HUES64 (cell line): ENCODE data around the gene SP5.
"Not testable (repeated sequence)": the region's sequence is repeated elsewhere in the genome, so short reads cannot be mapped to it uniquely, and the experiment has no call there.

Experiments
- H3K27ac ChIP-seq: 2 replicates; pipeline ENCODE4 v1.7.0; 2013; ENCODE audit warnings: low read depth, low read length, inconsistent platforms
- H3K27me3 ChIP-seq: 2 replicates; pipeline ENCODE4 v1.6.1; 2013; ENCODE audit warnings: mild to moderate bottlenecking, low read length; ENCODE audit not compliant: insufficient read depth
- H3K36me3 ChIP-seq: 2 replicates; pipeline ENCODE4 v1.6.1; 2013; ENCODE audit warnings: mild to moderate bottlenecking, low read length; ENCODE audit not compliant: insufficient read depth
- H3K4me1 ChIP-seq: 2 replicates; pipeline ENCODE4 v1.6.1; 2013; ENCODE audit warnings: mild to moderate bottlenecking, low read length, moderate library complexity; ENCODE audit not compliant: insufficient read depth
- H3K4me3 ChIP-seq: 2 replicates; pipeline ENCODE4 v1.5.1; 2013; ENCODE audit warnings: mild to moderate bottlenecking, low read length, moderate library complexity
- H3K9ac ChIP-seq: 2 replicates; pipeline ENCODE4 v1.6.1; 2013; ENCODE audit warnings: mild to moderate bottlenecking, low read depth, low read length
- H3K9me3 ChIP-seq: 2 replicates; pipeline ENCODE4 v1.6.1; 2013; ENCODE audit warnings: low read depth, low read length; ENCODE audit not compliant: insufficient read depth
- WGBS: fragments of 150-250, 120-280 bp; methylation state at CpG from one replicate; pipeline ENCODE4 v1.1.7; 2013; ENCODE audit warnings: missing lambda C conversion rate; 5-methylcytosine and 5-hydroxymethylcytosine counted together

Gene SP5

GRCh38 chr2:170719810-170720209 lies 4.7 kb downstream of the SP5 start:
- no peak overlapping the region for H3K9ac ChIP-seq
- H3K9me3 ChIP-seq = no peaks in the 10 kb centered on the region
- peaks cover 64% of the 10 kb centered on the region for H3K27me3 ChIP-seq
- peaks cover 4% of the 10 kb centered on the region; the same call in 1 of the 2 replicates for H3K36me3 ChIP-seq
- H3K4me1 ChIP-seq = peaks cover 18% of the 10 kb centered on the region
- WGBS = 28% methylated on average over 1 of the region's 1 CpG
- no peak overlapping the region for H3K27ac ChIP-seq
- H3K4me3 ChIP-seq = peak overlapping the region; percentile 56; the same call in 1 of the 2 replicates

GRCh38 chr2:170721678-170722077 lies 6.5 kb downstream of the SP5 start:
- 89% methylated on average over 2 of the region's 3 CpGs for WGBS
- Histone ChIP-seq H3K9me3 (no peaks in the 10 kb centered on the region), H3K9ac (no peak overlapping the region), H3K27ac (no peak overlapping the region), H3K36me3 (peaks cover 4% of the 10 kb centered on the region; the same call in 1 of the 2 replicates), H3K27me3 (peaks cover 45% of the 10 kb centered on the region), H3K4me3 (no peak overlapping the region), H3K4me1 (peaks cover 18% of the 10 kb centered on the region)

GRCh38 chr2:170722301-170722700 lies 7.2 kb downstream of the SP5 start:
- Histone ChIP-seq H3K9me3 (no peaks in the 10 kb centered on the region), H3K4me3 (no peak overlapping the region), H3K27ac (no peak overlapping the region), H3K4me1 (peaks cover 18% of the 10 kb centered on the region), H3K27me3 (peaks cover 39% of the 10 kb centered on the region), H3K36me3 (peaks cover 4% of the 10 kb centered on the region; the same call in 1 of the 2 replicates), H3K9ac (no peak overlapping the region)

- Histone ChIP-seq H3K36me3 (peaks cover 4% of the 10 kb centered on the region; the same call in 1 of the 2 replicates), H3K27me3 (peaks cover 27% of the 10 kb centered on the region), H3K27ac (no peak overlapping the region), H3K9ac (no peak overlapping the region), H3K9me3 (0 out of 2 replicates have a peak, but pooled peaks cover under 1% of the 10 kb centered on the region), H3K4me3 (no peak overlapping the region), H3K4me1 (peaks cover 12% of the 10 kb centered on the region)
- 50% methylated on average over 2 of the region's 2 CpGs for WGBS
Observed at GRCh38 chr2:170723446-170723958, 8.4 kb downstream of the SP5 start.

GRCh38 chr2:170733798-170734600 lies 18.9 kb downstream of the SP5 start:
- H3K36me3 ChIP-seq = 0 out of 2 replicates have a peak, but pooled peaks cover 2% of the 10 kb centered on the region
- no peaks in the 10 kb centered on the region for H3K27me3 ChIP-seq
- no peak overlapping the region for H3K9ac ChIP-seq
- WGBS = 94% methylated on average over 1 of the region's 1 CpG
- H3K9me3 ChIP-seq = no peaks in the 10 kb centered on the region
- no peaks in the 10 kb centered on the region for H3K4me1 ChIP-seq
- H3K4me3 ChIP-seq = no peak overlapping the region
- no peak overlapping the region for H3K27ac ChIP-seq

GRCh38 chr2:170734601-170735000 lies 19.5 kb downstream of the SP5 start:
- not testable (repeated sequence) for H3K27me3 ChIP-seq, H3K9ac ChIP-seq, H3K27ac ChIP-seq, H3K9me3 ChIP-seq, H3K36me3 ChIP-seq, H3K4me1 ChIP-seq, H3K4me3 ChIP-seq
- 87% methylated on average over 2 of the region's 2 CpGs for WGBS

- no peak overlapping the region for H3K4me3 ChIP-seq
- 65% methylated on average over 1 of the region's 1 CpG for WGBS
Observed at GRCh38 chr2:170736628-170737027, 21.5 kb downstream of the SP5 start.

GRCh38 chr2:170737406-170737805 lies 22.3 kb downstream of the SP5 start:
- H3K9me3 ChIP-seq = no peaks in the 10 kb centered on the region
- H3K9ac ChIP-seq = no peak overlapping the region
- no peaks in the 10 kb centered on the region for H3K27me3 ChIP-seq
- 92% methylated on average over 1 of the region's 2 CpGs for WGBS
- H3K4me1 ChIP-seq = no peaks in the 10 kb centered on the region
- no peak overlapping the region for H3K27ac ChIP-seq
- no peaks in the 10 kb centered on the region for H3K36me3 ChIP-seq
- no peak overlapping the region for H3K4me3 ChIP-seq

More at GRCh38 chr2:170736628-170737027, 21.5 kb downstream of the SP5 start:
- Histone ChIP-seq H3K36me3 (no peaks in the 10 kb centered on the region), H3K9ac (no peak overlapping the region), H3K9me3 (no peaks in the 10 kb centered on the region), H3K27me3 (no peaks in the 10 kb centered on the region), H3K27ac (no peak overlapping the region), H3K4me1 (no peaks in the 10 kb centered on the region)

GRCh38 chr2:170737821-170738220 lies 22.7 kb downstream of the SP5 start:
- Histone ChIP-seq H3K4me1 (no peaks in the 10 kb centered on the region), H3K36me3 (no peaks in the 10 kb centered on the region), H3K27ac (no peak overlapping the region), H3K9ac (no peak overlapping the region), H3K27me3 (no peaks in the 10 kb centered on the region), H3K9me3 (no peaks in the 10 kb centered on the region), H3K4me3 (no peak overlapping the region)
- 89% methylated on average over 4 of the region's 4 CpGs for WGBS

GRCh38 chr2:170739048-170739447 lies 23.9 kb downstream of the SP5 start:
- no peak overlapping the region for H3K4me3 ChIP-seq
- H3K27ac ChIP-seq = no peak overlapping the region
- no peaks in the 10 kb centered on the region for H3K9me3 ChIP-seq
- no peaks in the 10 kb centered on the region for H3K36me3 ChIP-seq
- H3K4me1 ChIP-seq = no peaks in the 10 kb centered on the region
- 97% methylated on average over 3 of the region's 3 CpGs for WGBS
- no peaks in the 10 kb centered on the region for H3K27me3 ChIP-seq
- no peak overlapping the region for H3K9ac ChIP-seq

- 91% methylated on average over 2 of the region's 3 CpGs for WGBS
Observed at GRCh38 chr2:170739507-170740046, 24.4 kb downstream of the SP5 start.

More at GRCh38 chr2:170739507-170740046, 24.4 kb downstream of the SP5 start:
- no peaks in the 10 kb centered on the region for H3K9me3 ChIP-seq
- no peak overlapping the region for H3K4me3 ChIP-seq
- no peak overlapping the region for H3K27ac ChIP-seq
- H3K9ac ChIP-seq = no peak overlapping the region
- H3K36me3 ChIP-seq = no peaks in the 10 kb centered on the region
- H3K27me3 ChIP-seq = no peaks in the 10 kb centered on the region
- H3K4me1 ChIP-seq = no peaks in the 10 kb centered on the region
